CD4-positive, alpha-beta memory T cell (primary cell): ENCODE data around the gene GSC2. TPM values are rescaled to one million over a fixed set of nuclear protein-coding genes. Genes with fewer than 3 reads are reported as not detected.

Experiments
- CTCF ChIA-PET: fragments of 350-600 bp; sonication (Branson Sonifier 250); formaldehyde crosslinking; loops from one replicate; lab custom pipeline; 2021; ENCODE audit warnings: inconsistent platforms; ENCODE audit not compliant: partially characterized antibody; lab: Charles Lee
- POLR2A ChIA-PET: fragments of 350-600 bp; sonication (Branson Sonifier 250); formaldehyde crosslinking; loops from one replicate; lab custom pipeline; 2021; ENCODE audit not compliant: partially characterized antibody; lab: Charles Lee
- DNase-seq, 5 donors: peaks; one replicate each; pipeline versions ENCODE4 v3.0.0 to v3.0.0-alpha.2; 2020 to 2022; ENCODE audit warnings: mixed read lengths in 1 of 5
- H3K27ac ChIP-seq: one replicate; pipeline ENCODE4 v1.7.0; 2013; ENCODE audit warnings: low read depth, low read length
- H3K27me3 ChIP-seq: 2 replicates; pipeline ENCODE4 v1.7.0; 2013; ENCODE audit warnings: mild to moderate bottlenecking, low read length, moderate library complexity; ENCODE audit not compliant: insufficient read depth
- H3K36me3 ChIP-seq: 2 replicates; pipeline ENCODE4 v1.7.0; 2013; ENCODE audit warnings: mild to moderate bottlenecking, low read length, moderate library complexity; ENCODE audit not compliant: insufficient read depth
- H3K4me1 ChIP-seq: 2 replicates; pipeline ENCODE4 v1.7.0; 2013; ENCODE audit warnings: mild to moderate bottlenecking, low read length, moderate library complexity; ENCODE audit not compliant: insufficient read depth
- H3K4me3 ChIP-seq, 2 donors: one replicate each; pipeline ENCODE4 v1.7.0; 2013; ENCODE audit warnings: low read length in 2 of 2, mild to moderate bottlenecking in 1 of 2
- H3K9me3 ChIP-seq, 2 donors: one replicate each; pipeline ENCODE4 v1.7.0; 2013; ENCODE audit warnings: low read length in 2 of 2, control low read depth in 1 of 2; ENCODE audit not compliant: control insufficient read depth in 1 of 2
- H3K27ac Mint-ChIP-seq, 7 donors: one replicate each; pipeline ENCODE4 v1.8.0; 2020 to 2021; ENCODE audit warnings: mixed read lengths in 7 of 7, mild to moderate bottlenecking in 6 of 7, inconsistent platforms in 3 of 7, moderate library complexity in 3 of 7
- H3K27me3 Mint-ChIP-seq, 2 donors: one replicate each; pipeline ENCODE4 v1.8.0; 2020 to 2021; ENCODE audit warnings: mixed read lengths in 2 of 2
- H3K36me3 Mint-ChIP-seq, 2 donors: one replicate each; pipeline ENCODE4 v1.8.0; 2020 to 2021; ENCODE audit warnings: mixed read lengths in 2 of 2, inconsistent platforms in 1 of 2, mild to moderate bottlenecking in 1 of 2
- H3K4me1 Mint-ChIP-seq, 4 donors: one replicate each; pipeline ENCODE4 v1.8.0; 2020 to 2021; ENCODE audit warnings: mixed read lengths in 4 of 4, mild to moderate bottlenecking in 1 of 4
- H3K4me3 Mint-ChIP-seq, 8 donors: one replicate each; pipeline ENCODE4 v1.8.0; 2020 to 2021; ENCODE audit warnings: mixed read lengths in 8 of 8, mild to moderate bottlenecking in 7 of 8, moderate library complexity in 6 of 8, inconsistent platforms in 3 of 8
- H3K9me3 Mint-ChIP-seq, 8 donors: one replicate each; pipeline ENCODE4 v1.8.0; 2020 to 2021; ENCODE audit warnings: mixed read lengths in 8 of 8, mild to moderate bottlenecking in 5 of 8, inconsistent platforms in 3 of 8, moderate library complexity in 1 of 8
- intact Hi-C: fragments of 100-400 bp; cut with micrococcal nuclease; formaldehyde crosslinking; loops from one replicate; pipeline ENCODE4 v1.15.1; 2023
- polyA plus RNA-seq, 2 donors: library from polyadenylated mRNA; unstranded; fragments of 300-500 nt; fragmentation: Illumina TruSeq; gene quantifications; one replicate each; pipeline ENCODE4 v1.2.3, GENCODE V29; 2021
- total RNA-seq, 2 experiments: library from RNA; stranded (reverse); gene quantifications; one replicate each; pipeline ENCODE4 v1.2.3, GENCODE V29; 2021

Gene GSC2
- total and polyA plus RNA-seq, 4 experiments from 2014 or later, result not detected

DNA sequence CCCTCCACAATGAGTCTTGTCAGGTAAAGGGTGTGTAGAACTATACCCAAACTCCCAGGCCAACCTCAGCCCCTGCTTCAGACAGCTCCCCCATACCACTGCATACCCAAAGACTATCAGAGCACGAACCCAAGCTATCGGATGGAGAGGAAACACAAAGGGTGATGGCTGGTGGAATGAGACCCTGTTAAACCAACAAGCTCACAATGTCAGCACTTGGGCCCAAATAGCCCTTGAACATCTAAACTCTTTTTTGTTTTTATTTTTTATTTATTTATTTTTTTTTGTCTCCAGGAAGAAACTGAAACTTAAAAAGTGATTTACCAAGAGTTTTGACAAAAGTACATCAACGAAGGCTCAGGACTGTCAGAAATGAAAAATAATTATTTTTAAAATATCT, 38.5 kb downstream of the GSC2 start:
- POLR2A ChIA-PET, result interaction anchor here (0.9 to 3.4 kb wide), 4 partner anchors 8 to 336 kb away, joined by 3 to 61 read pairs (median 12); partner anchors contain the start of genes C22orf39, DGCR2 and ESS2
- Histone ChIP-seq H3K27me3 (no peaks in the 10 kb centered on the region), H3K4me3 (no peak overlapping the region), H3K36me3 (no peaks in the 10 kb centered on the region), H3K9me3 (no peaks in the 10 kb centered on the region), H3K4me1 (peaks cover 80% of the 10 kb centered on the region), H3K27ac (peak overlapping the region; percentile 47)
- Mint-ChIP-seq H3K27me3 (no peaks in the 10 kb centered on the region), H3K27ac (peak overlapping the region; percentile 79 to 97 (median 90)), H3K4me1 (peaks cover 61 to 81% (median 71%) of the 10 kb centered on the region in 4 donors), H3K9me3 (no peaks in the 10 kb centered on the region), H3K4me3 (peak overlapping the region in 6 of 8 donors; percentile 27 to 69 (median 62)), H3K36me3 (peaks cover 7 to 8% of the 10 kb centered on the region in 2 donors)
- no peak for DNase-seq
- CTCF ChIA-PET, result interaction anchor here (1.4 to 3.1 kb wide), 4 partner anchors 11 to 68 kb away, joined by 3 to 13 read pairs (median 11); partner anchors contain the start of genes DGCR2, ESS2 and SLC25A1
- intact Hi-C loops, result no loop called here

DNA sequence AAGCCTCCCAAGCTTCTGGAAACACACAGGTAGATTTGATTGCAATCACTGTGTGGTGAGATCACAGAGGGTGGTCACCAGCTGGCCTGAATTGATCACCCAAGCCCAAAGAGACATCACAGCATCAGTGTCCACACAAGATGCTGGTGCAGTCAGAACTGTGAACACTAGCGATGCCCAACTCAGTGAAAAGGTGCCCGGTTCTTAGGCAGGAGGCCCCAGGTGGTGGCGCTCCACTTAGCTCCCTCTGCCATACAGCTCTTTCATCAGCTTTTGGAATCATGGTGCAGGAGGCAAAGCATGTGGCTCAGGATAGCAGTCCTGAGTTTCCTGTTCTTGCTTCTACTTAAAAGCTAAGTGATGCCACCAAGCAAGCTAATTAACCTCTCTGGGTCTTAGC, 39.0 kb downstream of the GSC2 start:
- peaks cover 80% of the 10 kb centered on the region for H3K4me1 ChIP-seq
- Mint-ChIP-seq H3K27ac (peak overlapping the region; percentile 79 to 97 (median 90)), H3K4me3 (peak overlapping the region in 6 of 8 donors; percentile 27 to 69 (median 62)), H3K9me3 (no peaks in the 10 kb centered on the region), H3K27me3 (no peaks in the 10 kb centered on the region), H3K36me3 (peaks cover 7 to 11% of the 10 kb centered on the region in 2 donors), H3K4me1 (peaks cover 62 to 81% (median 71%) of the 10 kb centered on the region in 4 donors)
- DNase-seq, result no peak
- no peaks in the 10 kb centered on the region for H3K27me3 ChIP-seq
- ChIA-PET CTCF (interaction anchor here (1.4 to 3.1 kb wide), 5 partner anchors 8 to 68 kb away, joined by 3 to 13 read pairs (median 10); partner anchors contain the start of genes DGCR2, ESS2 and SLC25A1), POLR2A (interaction anchor here (0.9 to 3.4 kb wide), 4 partner anchors 9 to 336 kb away, joined by 3 to 61 read pairs (median 12); partner anchors contain the start of genes C22orf39, DGCR2 and ESS2)
- no peaks in the 10 kb centered on the region for H3K9me3 ChIP-seq
- H3K36me3 ChIP-seq, result no peaks in the 10 kb centered on the region
- H3K27ac ChIP-seq, result peak overlapping the region; percentile 47
- intact Hi-C loops, result no loop called here
- H3K4me3 ChIP-seq, result no peak overlapping the region

DNA sequence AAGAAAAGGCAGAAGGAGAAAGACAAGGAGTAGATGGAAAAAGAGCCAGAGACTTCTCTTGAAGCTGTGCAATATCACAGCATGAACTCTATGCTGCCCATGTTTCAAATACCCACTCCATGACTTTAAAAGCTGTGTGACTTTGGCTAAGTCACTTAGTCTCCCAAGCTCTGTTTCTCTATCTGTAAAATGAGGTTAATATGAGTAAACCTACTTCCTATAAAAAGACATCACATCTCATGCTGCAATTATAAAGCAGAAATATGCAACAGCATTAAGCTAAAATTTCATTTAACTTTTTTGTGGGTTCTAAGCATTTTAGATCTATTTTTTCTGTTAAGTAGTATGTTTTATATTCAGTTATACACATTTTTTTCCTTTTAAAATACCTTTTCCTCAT, 39.4 kb downstream of the GSC2 start:
- Mint-ChIP-seq H3K4me1 (peaks cover 60 to 81% (median 70%) of the 10 kb centered on the region in 4 donors), H3K27me3 (no peaks in the 10 kb centered on the region), H3K4me3 (peak overlapping the region in 4 of 8 donors; percentile 48 to 69 (median 66)), H3K27ac (peak overlapping the region; percentile 79 to 97 (median 90)), H3K9me3 (no peaks in the 10 kb centered on the region), H3K36me3 (peaks cover 7 to 9% of the 10 kb centered on the region in 2 donors)
- peaks cover 78% of the 10 kb centered on the region for H3K4me1 ChIP-seq
- H3K27ac ChIP-seq, result peak overlapping the region; percentile 47
- intact Hi-C loops, result no loop called here
- DNase-seq, result no peak
- H3K27me3 ChIP-seq, result no peaks in the 10 kb centered on the region
- H3K9me3 ChIP-seq, result no peaks in the 10 kb centered on the region
- H3K36me3 ChIP-seq, result no peaks in the 10 kb centered on the region
- CTCF ChIA-PET, result interaction anchor here (1.4 to 3.1 kb wide), 5 partner anchors 8 to 68 kb away, joined by 3 to 13 read pairs (median 10); partner anchors contain the start of genes DGCR2, ESS2 and SLC25A1
- POLR2A ChIA-PET, result interaction anchor here (0.9 to 3.4 kb wide), 7 partner anchors 9 to 369 kb away, joined by 3 to 61 read pairs (median 6); partner anchors contain the start of genes C22orf39, CDC45, DGCR2 and ESS2
- H3K4me3 ChIP-seq, result no peak overlapping the region

DNA sequence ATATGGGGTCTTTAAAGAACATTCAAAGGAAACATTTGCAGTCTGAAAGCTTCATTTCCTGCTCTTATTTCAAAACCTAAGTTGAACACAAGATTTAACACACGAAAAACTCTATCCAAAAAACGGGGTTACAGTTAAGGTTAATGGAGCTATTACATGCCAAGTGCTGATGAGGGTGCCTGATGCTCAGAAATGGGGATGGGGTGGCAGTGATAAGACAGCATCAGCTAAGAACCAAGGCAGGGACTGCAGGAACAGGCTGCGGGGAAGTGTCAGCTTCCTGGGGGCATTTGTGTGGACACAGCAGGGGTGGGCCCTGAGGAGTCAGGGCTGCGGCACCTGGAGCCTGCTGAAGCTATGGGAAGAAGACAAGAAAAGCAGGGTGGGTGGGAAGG, 40.0 kb downstream of the GSC2 start:
- Histone ChIP-seq H3K36me3 (no peaks in the 10 kb centered on the region), H3K4me3 (peak overlapping the region; percentile 26 to 29), H3K9me3 (no peaks in the 10 kb centered on the region), H3K27me3 (no peaks in the 10 kb centered on the region), H3K27ac (peak overlapping the region; percentile 80), H3K4me1 (peaks cover 72% of the 10 kb centered on the region)
- ChIA-PET CTCF (interaction anchor here (1.5 to 3.1 kb wide), 4 partner anchors 9 to 69 kb away, joined by 8 to 13 read pairs (median 11); partner anchors contain the start of genes DGCR2, ESS2 and SLC25A1), POLR2A (interaction anchor here (0.9 to 3.4 kb wide), 6 partner anchors 9 to 369 kb away, joined by 3 to 61 read pairs (median 8); partner anchors contain the start of genes C22orf39, CDC45, DGCR2 and ESS2)
- Mint-ChIP-seq H3K36me3 (peaks cover 5 to 7% of the 10 kb centered on the region in 2 donors), H3K27ac (peak overlapping the region; percentile 79 to 99 (median 97)), H3K27me3 (no peaks in the 10 kb centered on the region), H3K4me1 (peaks cover 57 to 79% (median 67%) of the 10 kb centered on the region in 4 donors), H3K4me3 (peak overlapping the region; percentile 77 to 89 (median 84)), H3K9me3 (no peaks in the 10 kb centered on the region)
- intact Hi-C loops, result no loop called here
- peak in 1 of 5 donors; percentile 11 for DNase-seq

DNA sequence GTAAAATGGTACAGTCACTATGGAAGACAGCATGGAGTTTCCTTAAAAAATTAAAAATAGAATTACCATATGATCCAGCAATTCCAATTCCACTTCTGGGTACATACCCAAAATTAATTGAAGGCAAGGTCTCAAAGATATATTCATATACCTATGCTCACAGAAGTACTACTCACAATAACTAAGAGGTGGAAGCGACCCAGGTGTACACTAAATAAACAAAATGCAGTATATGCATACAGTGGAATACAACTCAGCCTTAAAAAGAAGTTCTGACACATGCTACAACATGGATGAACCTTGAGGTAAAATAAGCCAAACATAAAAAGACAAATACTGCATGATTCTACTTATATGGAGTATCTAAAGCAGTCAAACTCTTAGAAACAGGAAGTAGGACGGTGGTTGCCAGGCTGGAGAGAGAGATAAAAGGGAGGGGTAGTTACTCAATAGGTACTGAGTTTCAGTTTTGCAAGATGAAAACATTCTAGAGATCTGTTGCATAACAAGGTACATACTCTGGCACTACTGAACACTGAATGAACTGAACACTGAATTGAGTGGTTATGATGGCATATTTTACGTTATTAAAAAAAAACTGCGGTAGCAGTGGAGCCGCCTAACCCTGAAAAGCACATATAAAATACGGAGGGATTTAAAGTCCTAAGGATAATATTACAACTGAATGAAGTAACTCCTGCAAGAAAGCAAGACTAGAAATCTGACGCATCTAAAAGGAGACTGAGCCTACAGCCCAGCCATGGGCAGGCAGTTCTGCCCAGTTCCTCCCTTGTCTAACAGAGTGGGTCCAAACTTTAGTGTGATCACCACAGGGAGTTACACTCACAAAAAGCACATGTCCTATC, 40.7 kb downstream of the GSC2 start:
- peak; percentile 75 to 86 (median 82) for DNase-seq
- peak overlapping the region; percentile 77 to 89 (median 84) for H3K4me3 Mint-ChIP-seq
- peak overlapping the region; percentile 79 to 99 (median 97) for H3K27ac Mint-ChIP-seq
- Histone ChIP-seq H3K27me3 (no peaks in the 10 kb centered on the region), H3K9me3 (no peaks in the 10 kb centered on the region), H3K4me3 (peak overlapping the region; percentile 26 to 29), H3K4me1 (peaks cover 66% of the 10 kb centered on the region), H3K27ac (peak overlapping the region; percentile 80), H3K36me3 (no peaks in the 10 kb centered on the region)
- no peaks in the 10 kb centered on the region for H3K9me3 Mint-ChIP-seq
- ChIA-PET CTCF (interaction anchor here (1.5 to 3.1 kb wide), 4 partner anchors 10 to 70 kb away, joined by 8 to 13 read pairs (median 11); partner anchors contain the start of genes DGCR2, ESS2 and SLC25A1), POLR2A (interaction anchor here (0.9 to 3.4 kb wide), 7 partner anchors 10 to 370 kb away, joined by 3 to 61 read pairs (median 6); partner anchors contain the start of genes C22orf39, CDC45, DGCR2 and ESS2)
- peaks cover 5 to 7% of the 10 kb centered on the region in 2 donors for H3K36me3 Mint-ChIP-seq
- peaks cover 51 to 76% (median 62%) of the 10 kb centered on the region in 4 donors for H3K4me1 Mint-ChIP-seq
- intact Hi-C loops, result loop anchor here (1.0 to 2.0 kb wide), 3 partner anchors 13 to 69 kb away; partner anchors contain the start of genes DGCR2, ESS2 and SLC25A1
- H3K27me3 Mint-ChIP-seq, result no peaks in the 10 kb centered on the region

DNA sequence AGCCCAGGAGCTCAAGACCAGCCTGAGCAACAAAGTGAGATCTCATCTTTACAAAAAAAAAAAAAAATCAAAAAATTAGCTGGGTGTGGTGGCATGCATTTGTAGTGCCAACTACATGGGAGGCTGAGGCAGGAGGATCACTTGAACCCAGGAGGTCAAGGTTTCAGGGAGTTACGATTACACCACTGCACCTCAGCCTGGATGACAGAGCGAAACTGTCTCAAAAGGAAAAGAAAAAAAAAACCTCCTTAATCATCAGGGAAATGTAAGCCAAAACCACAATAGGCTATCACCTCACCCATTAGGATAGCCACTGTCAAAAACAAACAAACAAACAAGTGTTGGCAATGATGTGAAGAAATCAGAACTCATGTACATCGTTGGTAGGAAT, 41.3 kb downstream of the GSC2 start:
- Mint-ChIP-seq H3K36me3 (peaks cover 5 to 7% of the 10 kb centered on the region in 2 donors), H3K4me1 (peaks cover 55 to 81% (median 65%) of the 10 kb centered on the region in 4 donors), H3K4me3 (peak overlapping the region in 7 of 8 donors; percentile 39 to 89 (median 79)), H3K27me3 (no peaks in the 10 kb centered on the region), H3K9me3 (no peaks in the 10 kb centered on the region), H3K27ac (peak overlapping the region; percentile 79 to 99 (median 97))
- POLR2A ChIA-PET, result interaction anchor here (1.4 to 3.5 kb wide), 2 partner anchors 13 to 370 kb away, joined by 4 to 18 read pairs; partner anchors contain the start of genes CDC45, DGCR2 and UFD1
- Histone ChIP-seq H3K4me1 (peaks cover 66% of the 10 kb centered on the region), H3K27me3 (no peaks in the 10 kb centered on the region), H3K4me3 (peak overlapping the region in 1 of 2 donors; percentile 29), H3K9me3 (no peaks in the 10 kb centered on the region), H3K27ac (peak overlapping the region; percentile 80), H3K36me3 (no peaks in the 10 kb centered on the region)
- intact Hi-C loops, result loop anchor here (1.0 to 2.0 kb wide), 3 partner anchors 13 to 70 kb away; partner anchors contain the start of genes DGCR2, ESS2 and SLC25A1
- DNase-seq, result no peak
- CTCF ChIA-PET, result interaction anchor here (0.9 to 2.1 kb wide), 2 partner anchors 14 to 36 kb away, joined by 3 to 10 read pairs; partner anchors contain the start of genes DGCR2 and ESS2
